Measurements from ENCODE around the gene IL17REL. TPM values are rescaled to one million over a fixed set of nuclear protein-coding genes. Genes with fewer than 3 reads are reported as not detected.

The IL17REL gene
- total RNA-seq, 4 donors from 2014 or later = not detected

DNA sequence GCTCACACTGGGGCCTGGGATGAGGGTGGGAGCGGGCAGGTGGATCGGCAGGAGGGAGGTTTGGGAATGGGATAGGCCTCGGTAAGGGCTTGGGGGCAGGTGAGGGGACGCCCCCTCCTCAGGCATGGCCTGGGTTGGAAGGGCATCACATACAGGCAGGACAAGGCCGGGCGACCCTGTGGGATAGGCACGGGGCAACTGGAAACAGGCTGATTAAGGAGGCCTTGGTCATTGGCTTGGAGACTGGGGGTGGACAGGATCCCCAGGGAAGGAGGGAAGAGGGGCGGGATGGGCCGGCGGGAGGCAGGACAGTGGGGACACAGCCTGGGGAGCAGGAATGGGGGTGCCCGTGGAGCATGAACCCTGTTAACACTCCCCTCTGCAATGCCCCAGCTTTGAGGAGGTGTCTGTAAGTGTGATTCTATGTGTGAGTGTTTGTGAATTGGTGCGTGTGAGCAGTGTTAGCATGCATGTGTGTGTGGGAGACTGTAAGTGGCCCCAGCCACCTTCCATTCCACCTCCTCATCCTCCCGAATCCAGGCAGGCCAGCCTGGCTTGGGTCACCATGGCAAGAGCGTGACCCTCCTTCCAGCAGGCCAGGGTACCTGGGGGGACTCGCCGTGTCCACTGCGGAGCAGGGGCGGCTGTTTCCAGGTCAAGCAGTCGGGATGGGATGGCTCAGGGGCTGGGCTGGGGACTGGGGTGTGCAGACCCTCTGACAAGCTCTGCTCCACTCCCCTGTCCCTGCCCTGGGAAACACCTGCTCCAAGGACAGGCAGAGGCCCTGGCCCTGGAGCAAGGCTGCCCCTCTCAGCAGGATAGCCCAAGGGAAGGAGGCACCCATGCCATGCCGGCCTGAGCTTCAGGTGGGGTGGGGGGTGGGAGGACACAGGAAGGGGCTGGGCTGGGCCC is 55.4 kb downstream of the IL17REL start:
- Histone ChIP-seq H3K4me3 (no peak overlapping the region), H3K27ac (peak overlapping the region; percentile 22 to 93 (median 92)), H3K9me3 (no peaks in the 10 kb centered on the region), H3K36me3 (peaks cover 0 to 4% of the 10 kb centered on the region in 2 donors), H3K27me3 (no peaks in the 10 kb centered on the region), H3K4me1 (peaks cover 40 to 42% of the 10 kb centered on the region in 2 donors)
- intact Hi-C loops (cut with DNase I; ENCODE audit: low total_unique reads) = no loop called here
- peak in 1 of 2 donors; percentile 12 for DNase-seq
- no peak for ATAC-seq
- TF ChIP-seq POLR2A (IDR thresholded peaks at IDR 0.05) = no peak
- TF ChIP-seq, protein P1, sequence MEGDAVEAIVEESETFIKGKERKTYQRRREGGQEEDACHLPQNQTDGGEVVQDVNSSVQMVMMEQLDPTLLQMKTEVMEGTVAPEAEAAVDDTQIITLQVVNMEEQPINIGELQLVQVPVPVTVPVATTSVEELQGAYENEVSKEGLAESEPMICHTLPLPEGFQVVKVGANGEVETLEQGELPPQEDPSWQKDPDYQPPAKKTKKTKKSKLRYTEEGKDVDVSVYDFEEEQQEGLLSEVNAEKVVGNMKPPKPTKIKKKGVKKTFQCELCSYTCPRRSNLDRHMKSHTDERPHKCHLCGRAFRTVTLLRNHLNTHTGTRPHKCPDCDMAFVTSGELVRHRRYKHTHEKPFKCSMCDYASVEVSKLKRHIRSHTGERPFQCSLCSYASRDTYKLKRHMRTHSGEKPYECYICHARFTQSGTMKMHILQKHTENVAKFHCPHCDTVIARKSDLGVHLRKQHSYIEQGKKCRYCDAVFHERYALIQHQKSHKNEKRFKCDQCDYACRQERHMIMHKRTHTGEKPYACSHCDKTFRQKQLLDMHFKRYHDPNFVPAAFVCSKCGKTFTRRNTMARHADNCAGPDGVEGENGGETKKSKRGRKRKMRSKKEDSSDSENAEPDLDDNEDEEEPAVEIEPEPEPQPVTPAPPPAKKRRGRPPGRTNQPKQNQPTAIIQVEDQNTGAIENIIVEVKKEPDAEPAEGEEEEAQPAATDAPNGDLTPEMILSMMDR (IDR thresholded peaks at IDR 0.05 in 4 of 5, conservative IDR thresholded peaks at IDR 0.05 in 1 of 5) = no peak
- in situ Hi-C loops (cut with MboI; ENCODE audit: low sequenced_read_pairs in 4 of 4) = no loop called here

- H3K27ac ChIP-seq = peak overlapping the region; percentile 90 to 98 (median 93)
These were observed 56.2 kb downstream of the IL17REL start for GRCh38 chr22:49956418-49956770.

GRCh38 chr22:49955581-49956417 is 56.8 kb downstream of the IL17REL start:
- TF ChIP-seq, protein P1 (IDR thresholded peaks at IDR 0.05 in 4 of 5, conservative IDR thresholded peaks at IDR 0.05 in 1 of 5) = no peak
- peaks cover 40 to 42% of the 10 kb centered on the region in 2 donors for H3K4me1 ChIP-seq
- intact Hi-C loops (cut with DNase I; ENCODE audit: low total_unique reads) (no loop called here), in situ Hi-C loops (cut with MboI; ENCODE audit: low sequenced_read_pairs in 4 of 4) (no loop called here)
- H3K27ac ChIP-seq = peak overlapping the region; percentile 90 to 98 (median 93)
- DNase-seq = peak in 1 of 2 donors; percentile 15
- H3K36me3 ChIP-seq = no peaks in the 10 kb centered on the region
- no peaks in the 10 kb centered on the region for H3K27me3 ChIP-seq
- H3K9me3 ChIP-seq = no peaks in the 10 kb centered on the region
- H3K4me3 ChIP-seq = no peak overlapping the region
- ATAC-seq = no peak

More at GRCh38 chr22:49956418-49956770, 56.2 kb downstream of the IL17REL start:
- Histone ChIP-seq H3K27me3 (no peaks in the 10 kb centered on the region), H3K4me1 (peaks cover 40 to 42% of the 10 kb centered on the region in 2 donors), H3K9me3 (no peaks in the 10 kb centered on the region), H3K4me3 (no peak overlapping the region), H3K36me3 (no peaks in the 10 kb centered on the region)
- in situ Hi-C loops (cut with MboI; ENCODE audit: low sequenced_read_pairs in 4 of 4) = no loop called here
- ATAC-seq (no peak), DNase-seq (peak in 1 of 2 donors; percentile 38)
- intact Hi-C loops (cut with DNase I; ENCODE audit: low total_unique reads) = no loop called here
- no peak for TF ChIP-seq POLR2A (IDR thresholded peaks at IDR 0.05)
- TF ChIP-seq, protein P1 (IDR thresholded peaks at IDR 0.05 in 4 of 5, conservative IDR thresholded peaks at IDR 0.05 in 1 of 5) = no peak

- H3K27me3 ChIP-seq = no peaks in the 10 kb centered on the region
- no peaks in the 10 kb centered on the region for H3K9me3 ChIP-seq
- TF ChIP-seq, protein P1 (IDR thresholded peaks at IDR 0.05 in 4 of 5, conservative IDR thresholded peaks at IDR 0.05 in 1 of 5) = no peak
- TF ChIP-seq POLR2A (IDR thresholded peaks at IDR 0.05) = no peak
- intact Hi-C loops (cut with DNase I; ENCODE audit: low total_unique reads) (no loop called here), in situ Hi-C loops (cut with MboI; ENCODE audit: low sequenced_read_pairs in 4 of 4) (no loop called here)
- H3K27ac ChIP-seq = peak overlapping the region; percentile 90 to 98 (median 93)
- H3K4me3 ChIP-seq = no peak overlapping the region
- H3K4me1 ChIP-seq = peaks cover 40 to 42% of the 10 kb centered on the region in 2 donors
- no peaks in the 10 kb centered on the region for H3K36me3 ChIP-seq
- ATAC-seq = no peak
- no peak for DNase-seq
These were observed 57.5 kb downstream of the IL17REL start for GRCh38 chr22:49954991-49955580.
